G401 (cell line): ENCODE results near the gene STK24. TPM values are rescaled to one million over a fixed set of nuclear protein-coding genes. Genes with fewer than 3 reads are reported as not detected.

ENCODE experiments used
- DNase-seq: peaks from one replicate; pipeline ENCODE4 v3.0.0-alpha.2; 2015; ENCODE audit warnings: low spot score
- in situ Hi-C: cut with HindIII; loops from 2 replicates; pipeline ENCODE4 v1.10.0; 2016; ENCODE audit warnings: low sequenced_read_pairs, mixed read lengths
- total RNA-seq: library from RNA; depleted of rRNA; stranded (reverse); fragments of >200 nt; shearing (Covaris generic); gene quantifications from 2 replicates; pipeline ENCODE4 v1.2.3, GENCODE V29; 2014

STK24 gene
- total RNA-seq, 1 experiment from 2014 or later = 96.3 TPM

GRCh38 chr13:98447881-98448641, 128.8 kb downstream of the STK24 start:
- peak; percentile 65 for DNase-seq
- in situ Hi-C loops = loop anchor here (25.0 kb wide), 1 partner anchor 214 kb away; no protein-coding TSS in a partner anchor

- DNase-seq = no peak
- in situ Hi-C loops = loop anchor here (25.0 kb wide), 1 partner anchor 215 kb away; no protein-coding TSS in a partner anchor
Observed at GRCh38 chr13:98447130-98447529, 129.8 kb downstream of the STK24 start.

GRCh38 chr13:98446234-98446621, 130.7 kb downstream of the STK24 start:
- DNase-seq = no peak
- in situ Hi-C loops = loop anchor here (25.0 kb wide), 1 partner anchor 216 kb away; no protein-coding TSS in a partner anchor

GRCh38 chr13:98445340-98446233, 131.3 kb downstream of the STK24 start:
- in situ Hi-C loops = loop anchor here (25.0 kb wide), 1 partner anchor 217 kb away; no protein-coding TSS in a partner anchor
- peak; percentile 66 for DNase-seq

- no peak for DNase-seq
- in situ Hi-C loops = loop anchor here (25.0 kb wide), 1 partner anchor 218 kb away; no protein-coding TSS in a partner anchor
Observed at GRCh38 chr13:98444381-98444780, 132.5 kb downstream of the STK24 start.

- in situ Hi-C loops = loop anchor here (25.0 kb wide), 1 partner anchor 218 kb away; no protein-coding TSS in a partner anchor
- DNase-seq = no peak
Observed at GRCh38 chr13:98443800-98444325, 133.0 kb downstream of the STK24 start.

- no peak for DNase-seq
- in situ Hi-C loops = loop anchor here (25.0 kb wide), 1 partner anchor 219 kb away; no protein-coding TSS in a partner anchor
Observed at GRCh38 chr13:98443329-98443728, 133.6 kb downstream of the STK24 start.

GRCh38 chr13:98442391-98443230, 134.3 kb downstream of the STK24 start:
- DNase-seq = no peak
- in situ Hi-C loops = loop anchor here (25.0 kb wide), 1 partner anchor 220 kb away; no protein-coding TSS in a partner anchor

GRCh38 chr13:98441056-98441676, 135.7 kb downstream of the STK24 start:
- no peak for DNase-seq
- in situ Hi-C loops = loop anchor here (25.0 kb wide), 1 partner anchor 221 kb away; no protein-coding TSS in a partner anchor

- in situ Hi-C loops = loop anchor here (25.0 kb wide), 1 partner anchor 222 kb away; no protein-coding TSS in a partner anchor
- DNase-seq = no peak
Observed at GRCh38 chr13:98440390-98441055, 136.4 kb downstream of the STK24 start.

- in situ Hi-C loops = loop anchor here (25.0 kb wide), 1 partner anchor 222 kb away; no protein-coding TSS in a partner anchor
- DNase-seq = no peak
Observed at GRCh38 chr13:98439896-98440295, 137.0 kb downstream of the STK24 start.

- no peak for DNase-seq
- in situ Hi-C loops = loop anchor here (25.0 kb wide), 1 partner anchor 223 kb away; no protein-coding TSS in a partner anchor
Observed at GRCh38 chr13:98439126-98439828, 137.6 kb downstream of the STK24 start.

GRCh38 chr13:98438246-98439125, 138.4 kb downstream of the STK24 start:
- in situ Hi-C loops = loop anchor here (25.0 kb wide), 1 partner anchor 224 kb away; no protein-coding TSS in a partner anchor
- DNase-seq = no peak

GRCh38 chr13:98436233-98436910, 140.5 kb downstream of the STK24 start:
- in situ Hi-C loops = loop anchor here (25.0 kb wide), 1 partner anchor 226 kb away; no protein-coding TSS in a partner anchor
- DNase-seq = peak; percentile 84

GRCh38 chr13:98435376-98435775, 141.5 kb downstream of the STK24 start:
- in situ Hi-C loops = loop anchor here (25.0 kb wide), 1 partner anchor 227 kb away; no protein-coding TSS in a partner anchor
- peak; percentile 37 for DNase-seq
